HG03103 (cell line): ENCODE results near the gene CYB561.

Experiments
- ATAC-seq: cut with Tn5 transposase; IDR thresholded peaks from one replicate; pipeline ENCODE4 v1.9.1; 2021; ENCODE audit warnings: low read depth; ENCODE audit not compliant: unreplicated experiment

Gene CYB561

GRCh38 chr17:63452046-63452961 lies 6.2 kb upstream of the CYB561 start:
- no peak for ATAC-seq

DNA sequence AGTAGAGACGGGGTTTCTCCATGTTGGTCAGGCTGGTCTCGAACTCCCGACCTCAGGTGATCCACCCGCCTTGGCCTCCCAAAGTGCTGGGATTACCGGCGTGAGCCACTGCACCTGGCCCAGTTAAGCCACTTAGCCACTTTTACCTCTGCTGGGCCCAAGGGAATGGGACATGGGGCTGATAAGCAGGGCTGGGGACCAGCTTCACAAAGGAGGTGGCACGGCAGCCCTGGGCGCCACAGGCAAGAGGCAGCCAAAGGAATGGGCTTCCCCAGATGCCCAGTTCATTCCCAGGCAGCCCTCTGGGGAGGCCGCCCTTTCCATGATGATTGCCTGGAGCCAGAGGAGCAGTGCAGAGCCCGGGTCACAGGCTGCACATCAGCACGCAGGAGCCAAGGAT lies 5.0 kb upstream of the CYB561 start:
- ATAC-seq: no peak

DNA sequence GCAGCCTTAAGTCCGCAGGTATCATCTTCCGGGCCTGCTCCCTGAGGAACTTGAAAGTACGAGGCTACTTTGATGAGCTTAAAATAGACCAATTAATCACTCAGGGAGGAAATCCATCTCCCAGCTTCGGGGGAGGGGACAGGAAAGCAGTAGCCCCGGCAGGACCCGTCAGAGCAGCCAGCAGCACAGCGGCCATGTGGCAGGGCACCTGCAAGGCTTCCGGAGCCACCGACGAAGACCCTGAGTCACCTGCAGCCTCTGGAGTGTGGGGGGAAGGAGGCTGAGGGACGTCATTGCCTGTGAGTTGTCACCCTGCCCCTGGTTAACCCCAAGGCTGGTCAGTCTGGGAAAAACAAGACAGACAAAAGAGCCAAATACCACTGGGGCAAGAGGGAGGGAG lies 4.4 kb upstream of the CYB561 start:
- ATAC-seq: no peak

GRCh38 chr17:63448655-63449054 lies 2.5 kb upstream of the CYB561 start:
- no peak for ATAC-seq

- no peak for ATAC-seq
Observed at GRCh38 chr17:63447471-63448009, 1.4 kb upstream of the CYB561 start.

- peak; percentile 22 for ATAC-seq
Observed at GRCh38 chr17:63446753-63447470, 806 bp upstream of the CYB561 start.

DNA sequence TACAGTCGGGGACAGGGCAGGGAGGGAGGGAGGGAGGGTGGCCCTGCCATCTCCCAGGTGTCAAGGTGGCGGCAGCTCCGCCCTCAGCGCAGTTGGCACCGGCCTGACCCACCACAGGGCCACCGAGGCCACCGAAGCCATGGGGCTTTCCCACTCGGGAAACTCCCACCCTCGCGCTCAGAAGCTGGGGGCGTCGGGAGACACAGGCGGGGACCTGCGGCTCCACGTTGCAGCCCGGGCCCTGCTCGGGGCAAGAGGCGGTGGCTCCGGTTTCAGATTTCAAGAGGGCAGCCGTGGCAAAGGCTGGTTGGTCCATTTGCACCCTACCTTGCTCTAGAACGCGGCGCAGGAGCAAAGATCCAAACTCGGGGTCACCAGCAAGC lies 544 bp downstream of the CYB561 start:
- peak; percentile 3 for ATAC-seq

GRCh38 chr17:63445065-63445464 lies 1.0 kb downstream of the CYB561 start:
- no peak for ATAC-seq

- no peak for ATAC-seq
Observed at GRCh38 chr17:63444457-63444856, 1.6 kb downstream of the CYB561 start.

DNA sequence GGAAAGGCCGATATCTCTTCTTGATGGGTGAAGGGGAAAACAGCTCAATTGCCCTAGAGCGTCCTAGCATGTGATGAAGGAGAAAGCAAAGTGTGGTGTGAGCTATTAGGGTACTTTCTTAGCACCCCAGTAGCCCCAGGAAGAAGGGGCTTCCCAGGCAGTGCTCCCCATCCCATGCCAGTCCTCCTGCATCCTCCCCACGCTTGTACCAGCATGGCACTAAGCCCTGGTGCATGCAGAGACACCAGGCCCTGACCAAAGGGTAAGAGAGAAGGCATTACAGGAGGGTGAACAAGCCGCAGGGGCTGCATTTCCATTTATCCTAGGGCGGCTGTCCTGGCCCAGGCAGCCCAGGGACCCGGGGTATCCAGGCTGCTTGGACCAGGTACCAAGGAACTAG lies 3.1 kb downstream of the CYB561 start:
- no peak for ATAC-seq

DNA sequence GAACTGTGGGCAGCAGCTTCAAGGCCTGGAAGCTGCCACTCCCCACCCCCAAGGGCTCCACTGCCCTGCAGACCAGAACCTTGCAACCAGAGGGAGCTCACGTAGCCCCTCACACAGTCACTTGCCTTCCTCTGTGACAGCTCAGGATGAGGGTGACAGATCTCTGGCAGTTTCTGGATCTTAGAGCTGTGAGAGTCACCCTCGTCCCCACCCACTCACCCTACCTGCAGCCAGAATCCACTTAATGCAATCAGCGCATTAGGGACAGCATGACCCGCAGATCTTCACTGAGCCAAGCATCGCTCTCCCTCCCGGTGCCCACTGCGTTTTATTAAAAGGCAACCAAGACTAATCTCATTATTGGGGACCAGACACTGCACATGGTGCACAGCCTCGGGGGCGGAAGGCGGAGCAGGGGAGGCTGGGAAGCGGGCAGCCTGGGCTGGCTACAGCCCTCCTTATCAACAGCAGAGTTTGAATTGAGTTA lies 3.5 kb downstream of the CYB561 start:
- ATAC-seq: no peak

- no peak for ATAC-seq
Observed at GRCh38 chr17:63442074-63442473, 4.0 kb downstream of the CYB561 start.

DNA sequence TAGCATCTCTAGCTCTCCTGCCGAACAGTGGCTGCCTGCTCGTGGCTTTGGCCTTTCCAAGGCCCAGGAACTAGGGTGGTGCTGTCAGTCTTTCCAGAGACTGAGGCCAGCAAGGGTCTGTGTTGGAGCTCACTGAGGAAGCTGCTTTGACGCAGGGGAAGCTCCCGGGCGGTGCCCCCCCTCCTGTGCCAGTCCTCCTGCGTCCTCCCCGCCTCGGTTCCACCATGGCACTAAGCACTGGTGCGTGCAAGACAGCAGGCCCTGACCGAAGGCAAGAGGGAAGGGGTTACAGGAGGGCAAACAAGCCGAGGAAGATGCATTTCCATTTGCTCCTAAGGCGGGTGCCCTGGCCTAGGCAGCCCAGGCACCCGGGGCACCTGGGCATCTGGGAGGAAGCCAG lies 4.5 kb downstream of the CYB561 start:
- ATAC-seq: no peak

DNA sequence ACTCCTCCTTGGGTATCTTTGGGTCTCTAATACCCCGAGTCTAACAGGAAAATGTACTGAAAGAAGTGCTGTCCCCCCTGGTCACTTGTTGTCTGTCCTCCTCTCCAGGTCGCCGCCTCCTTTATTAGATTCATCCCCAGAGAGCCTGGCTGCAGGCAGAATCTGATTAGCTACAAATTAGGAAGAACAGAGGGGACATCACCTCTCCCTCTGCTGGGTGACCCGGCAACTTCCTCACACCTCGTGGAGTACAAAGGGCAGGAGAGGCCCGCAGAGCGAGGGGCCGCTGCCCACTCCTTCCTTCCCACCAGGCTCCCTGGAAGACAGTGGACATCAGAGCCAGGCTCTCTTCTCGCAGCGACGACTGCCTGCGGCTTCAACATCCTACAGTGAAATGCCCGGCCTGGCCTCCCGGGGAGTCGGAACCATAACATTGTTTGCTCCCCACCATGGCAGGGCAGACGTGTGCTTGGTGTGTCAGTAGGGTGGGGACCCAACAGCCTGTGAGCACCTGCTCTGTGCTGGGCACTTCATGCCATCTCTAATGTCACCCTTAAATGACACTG lies 5.3 kb downstream of the CYB561 start:
- ATAC-seq: no peak

GRCh38 chr17:63440127-63440769 lies 5.9 kb downstream of the CYB561 start:
- no peak for ATAC-seq

GRCh38 chr17:63439687-63440086 lies 6.4 kb downstream of the CYB561 start:
- ATAC-seq: no peak

DNA sequence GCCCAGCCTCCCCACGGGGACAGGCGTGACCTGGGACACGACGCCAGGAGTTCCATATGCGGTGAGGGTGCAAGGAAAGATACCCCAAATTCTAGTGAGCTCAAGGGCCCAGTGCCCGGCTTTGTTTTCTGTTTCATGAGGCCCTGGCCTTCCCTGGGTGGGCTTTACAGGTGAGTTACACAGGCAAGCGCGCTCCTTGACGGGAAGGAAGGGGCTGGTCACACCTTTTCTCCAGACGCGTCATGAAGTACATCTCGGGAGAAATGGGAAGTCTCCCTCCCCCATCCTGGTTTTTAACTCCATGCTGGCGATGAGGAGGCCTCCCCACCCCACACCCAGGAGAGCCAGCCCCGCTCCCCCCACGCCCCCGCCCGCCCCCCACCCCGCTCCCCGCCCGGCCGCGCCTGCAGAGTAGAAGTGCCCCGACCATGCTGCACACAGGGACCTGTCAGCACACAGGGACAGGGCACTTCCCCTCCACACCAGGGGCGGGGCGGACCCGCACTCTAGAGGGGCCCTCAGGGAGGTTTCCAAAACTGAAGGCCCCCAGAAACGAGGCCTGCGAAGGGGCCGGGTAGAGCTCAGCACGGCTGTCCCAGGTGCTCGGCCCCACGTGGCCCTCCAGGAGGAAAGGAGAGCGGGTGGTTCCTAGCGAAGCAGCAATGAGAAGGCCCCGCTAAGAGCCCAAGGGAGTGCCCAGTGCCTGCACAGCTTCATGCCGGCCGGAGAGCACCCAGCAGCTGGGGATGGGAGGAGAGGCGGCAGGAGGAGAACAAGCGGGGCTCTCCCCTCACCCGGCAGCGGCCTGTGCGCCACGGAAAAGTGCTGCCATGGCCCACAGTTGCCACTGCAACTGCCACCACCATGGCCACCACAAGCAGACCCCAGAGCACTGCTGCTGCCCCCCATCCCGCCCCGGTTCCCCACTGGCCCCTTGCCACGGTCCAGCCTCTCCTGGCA lies 7.7 kb downstream of the CYB561 start:
- no peak for ATAC-seq

DNA sequence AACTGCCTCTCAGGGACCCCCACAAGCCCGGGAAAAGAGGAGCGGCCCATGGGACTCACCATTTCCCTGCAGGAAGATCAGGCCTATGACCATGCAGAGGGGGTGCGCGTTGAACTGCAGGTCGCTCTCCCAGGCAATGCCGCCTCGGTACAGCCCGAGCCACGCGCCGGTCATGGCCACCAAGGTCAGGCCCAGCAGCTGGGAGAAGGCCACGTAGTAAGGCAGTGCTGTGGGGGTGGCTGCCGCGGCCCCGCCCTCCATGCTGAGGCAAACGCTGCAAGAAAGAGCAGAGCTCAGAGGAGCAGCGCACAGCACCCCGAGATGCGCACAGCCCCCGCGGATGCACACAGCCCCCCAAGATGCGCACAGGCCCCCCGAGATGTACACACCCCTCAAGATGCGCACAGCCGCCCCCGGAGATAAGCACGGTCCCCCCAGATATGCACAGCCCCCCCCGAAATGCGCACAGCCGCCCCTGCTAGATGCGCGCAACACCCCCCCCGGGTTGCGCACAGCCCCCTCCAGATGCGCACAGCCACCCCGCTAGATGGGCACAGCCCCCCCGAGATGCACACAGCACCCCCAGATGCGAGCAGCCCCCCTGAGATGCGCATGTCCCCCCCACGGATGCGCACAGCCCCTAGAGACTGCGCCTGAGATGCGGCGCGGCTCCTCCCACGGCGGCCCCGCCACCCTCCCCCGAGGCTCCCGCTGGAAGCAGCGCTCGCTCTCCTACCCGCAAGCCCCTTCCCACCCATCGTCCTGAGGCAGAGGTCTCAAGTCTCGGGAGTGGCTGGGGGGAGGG lies 8.6 kb downstream of the CYB561 start:
- ATAC-seq: no peak
